Panc1 (cell line): Measurements from ENCODE around the gene GTPBP1. TPM values are rescaled to one million over a fixed set of nuclear protein-coding genes. Genes with fewer than 3 reads are reported as not detected.

Experiments
- ATAC-seq: fragments of 200-7000 bp; cut with Tn5 transposase; 2 replicates; pipeline ENCODE4 v1.9.1; 2020; ENCODE audit warnings: mild to moderate bottlenecking, moderate library complexity
- BruUV-seq: library from RNA; stranded (reverse); fragments of 400-500 nt; replicated peaks from 2 replicates; lab custom pipeline; 2021; lab: Mats Ljungman, UMichigan
- CTCF ChIA-PET: fragments of 300-600 bp; sonication (Branson Sonifier 250); formaldehyde crosslinking; loops from one replicate; lab custom pipeline; 2022; ENCODE audit warnings: antibody characterized with exemption; lab: Charles Lee
- POLR2A ChIA-PET: fragments of 300-600 bp; sonication (Branson Sonifier 250); formaldehyde crosslinking; loops from one replicate; lab custom pipeline; 2022; ENCODE audit warnings: antibody characterized with exemption; lab: Charles Lee
- DNase-seq: peaks from one replicate; pipeline ENCODE4 v3.0.0-alpha.2; 2010; ENCODE audit warnings: low read depth, low spot score
- H3K27ac ChIP-seq: 2 replicates; pipeline ENCODE4 v1.5.1; 2011; ENCODE audit warnings: mild to moderate bottlenecking, low read length, inconsistent platforms
- H3K27me3 ChIP-seq: fragments of 200-500 bp; sonication (Bioruptor generic); 2 replicates; pipeline ENCODE4 v1.6.0; 2014; ENCODE audit warnings: low read length, inconsistent platforms; ENCODE audit not compliant: control insufficient read depth, insufficient read depth
- H3K36me3 ChIP-seq: fragments of 200-500 bp; sonication (Bioruptor generic); 2 replicates; pipeline ENCODE4 v1.5.1; 2014; ENCODE audit warnings: inconsistent platforms, mild to moderate bottlenecking, low read length, moderate library complexity; ENCODE audit not compliant: control insufficient read depth, insufficient read depth
- H3K4me1 ChIP-seq: 2 replicates; pipeline ENCODE4 v1.5.1; 2011; ENCODE audit warnings: inconsistent platforms, mild to moderate bottlenecking, low read length, moderate library complexity; ENCODE audit not compliant: control insufficient read depth, insufficient read depth
- H3K4me3 ChIP-seq, 2 experiments: 2 replicates each; pipeline ENCODE4 v1.5.1; 2011 to 2012; ENCODE audit warnings: low read depth in 2 of 2, low read length in 2 of 2, mild to moderate bottlenecking in 2 of 2, inconsistent platforms in 1 of 2, moderate library complexity in 1 of 2
- H3K9me3 ChIP-seq: fragments of 200-500 bp; sonication (Bioruptor generic); 2 replicates; pipeline ENCODE4 v1.5.1; 2014; ENCODE audit warnings: low read depth, mild to moderate bottlenecking, inconsistent platforms, low read length, moderate library complexity; ENCODE audit not compliant: control insufficient read depth, insufficient read depth
- CTCF ChIP-seq: fragments of 450-650 bp; IDR thresholded peaks from 2 replicates; pipeline ENCODE4 v1.5.1; 2017; ENCODE audit warnings: mild to moderate bottlenecking
- POLR2AphosphoS5 ChIP-seq: IDR thresholded peaks from 2 replicates; pipeline ENCODE4 v1.6.1; 2012; ENCODE audit warnings: mild to moderate bottlenecking, low read depth, low read length, moderate library complexity
- REST ChIP-seq, 2 experiments: IDR thresholded peaks; 2 replicates each; pipeline ENCODE4 v1.6.1; 2011 to 2012; ENCODE audit warnings: low read depth in 2 of 2, control low read depth in 1 of 2, low read length in 1 of 2, mild to moderate bottlenecking in 1 of 2, moderate library complexity in 1 of 2; ENCODE audit not compliant: insufficient read depth in 1 of 2
- SIN3A ChIP-seq: IDR thresholded peaks from 2 replicates; pipeline ENCODE4 v1.6.1; 2012; ENCODE audit warnings: low read depth, mild to moderate bottlenecking, low read length, moderate library complexity, borderline replicate concordance; ENCODE audit not compliant: insufficient read depth
- TCF7L2 ChIP-seq: IDR thresholded peaks from 2 replicates; pipeline ENCODE4 v1.6.1; 2011; ENCODE audit warnings: mild to moderate bottlenecking, low read depth, low read length, inconsistent platforms
- in situ Hi-C: cut with HindIII; loops from 2 replicates; pipeline ENCODE4 v1.10.0; 2016; ENCODE audit warnings: low sequenced_read_pairs, low pct_unique_long_range_greater_than_20kb
- intact Hi-C: fragments of 100-400 bp; cut with micrococcal nuclease; formaldehyde crosslinking; loops from one replicate; pipeline ENCODE4 v1.10.0; 2022; ENCODE audit not compliant: unreplicated experiment
- total RNA-seq: library from RNA; stranded (reverse); gene quantifications from one replicate; pipeline ENCODE4 v1.2.1, GENCODE V29; 2021; ENCODE audit not compliant: unreplicated experiment

The GTPBP1 gene
- total RNA-seq, 1 experiment from 2014 or later = 25.5 TPM

GRCh38 chr22:38761202-38762162, 55.7 kb downstream of the GTPBP1 start:
- in situ Hi-C loops = no loop called here
- peak; percentile 38; the same call in 1 of the 2 replicates for ATAC-seq
- BruUV-seq = no TSS peak
- POLR2A ChIA-PET = interaction anchor here (0.7 kb wide), 1 partner anchor 23 kb away, joined by 4 read pairs; no protein-coding TSS in a partner anchor
- Histone ChIP-seq H3K9me3 (no peaks in the 10 kb centered on the region), H3K27me3 (no peaks in the 10 kb centered on the region), H3K4me1 (peaks cover 3% of the 10 kb centered on the region; the same call in 1 of the 2 replicates), H3K4me3 (no peak overlapping the region), H3K36me3 (no peaks in the 10 kb centered on the region), H3K27ac (no peak overlapping the region)
- CTCF ChIA-PET = interaction anchor here (0.6 kb wide), 1 partner anchor 191 kb away, joined by 4 read pairs; no protein-coding TSS in a partner anchor
- intact Hi-C loops = no loop called here
- no peak for TF ChIP-seq CTCF
- TF ChIP-seq REST (IDR thresholded peaks at IDR 0.05; ENCODE audit: insufficient read depth in 1 of 2, low read depth in 2 of 2, low read length in 1 of 2) = no peak
- no peak for TF ChIP-seq TCF7L2
- no peak for TF ChIP-seq POLR2AphosphoS5
- TF ChIP-seq SIN3A = no peak
- DNase-seq = no peak

- Histone ChIP-seq H3K27me3 (no peaks in the 10 kb centered on the region), H3K9me3 (no peaks in the 10 kb centered on the region), H3K4me3 (no peak overlapping the region), H3K4me1 (no peaks in the 10 kb centered on the region; the same call in 1 of the 2 replicates), H3K27ac (no peak overlapping the region), H3K36me3 (no peaks in the 10 kb centered on the region)
- TF ChIP-seq TCF7L2 (no peak), POLR2AphosphoS5 (no peak), CTCF (no peak), SIN3A (no peak), REST (IDR thresholded peaks at IDR 0.05; ENCODE audit: insufficient read depth in 1 of 2, low read depth in 2 of 2, low read length in 1 of 2) (no peak)
- POLR2A ChIA-PET = no interaction called here
- in situ Hi-C loops = no loop called here
- no peak for ATAC-seq
- no peak for DNase-seq
- intact Hi-C loops = no loop called here
- no TSS peak for BruUV-seq
- CTCF ChIA-PET = interaction anchor here (0.6 to 0.7 kb wide), 2 partner anchors 47 to 190 kb away, joined by 4 to 8 read pairs; no protein-coding TSS in a partner anchor
Measured at GRCh38 chr22:38762551-38762983, 56.8 kb downstream of the GTPBP1 start.
